GM12865 (cell line): ENCODE results near the gene UBR1.

ENCODE experiments used
- DNase-seq: peaks from one replicate; pipeline ENCODE4 v3.0.0; 2010; ENCODE audit warnings: low read depth
- H3K4me3 ChIP-seq: 2 replicates; pipeline ENCODE4 v1.5.1; 2011; ENCODE audit warnings: mild to moderate bottlenecking, low read depth, low read length, control low read depth
- CTCF ChIP-seq: IDR thresholded peaks from 2 replicates; pipeline ENCODE4 v1.5.1; 2011; ENCODE audit warnings: low read length, control low read depth, low read depth, inconsistent platforms; ENCODE audit not compliant: insufficient read depth; ENCODE audit errors: missing control alignments

UBR1 gene

DNA sequence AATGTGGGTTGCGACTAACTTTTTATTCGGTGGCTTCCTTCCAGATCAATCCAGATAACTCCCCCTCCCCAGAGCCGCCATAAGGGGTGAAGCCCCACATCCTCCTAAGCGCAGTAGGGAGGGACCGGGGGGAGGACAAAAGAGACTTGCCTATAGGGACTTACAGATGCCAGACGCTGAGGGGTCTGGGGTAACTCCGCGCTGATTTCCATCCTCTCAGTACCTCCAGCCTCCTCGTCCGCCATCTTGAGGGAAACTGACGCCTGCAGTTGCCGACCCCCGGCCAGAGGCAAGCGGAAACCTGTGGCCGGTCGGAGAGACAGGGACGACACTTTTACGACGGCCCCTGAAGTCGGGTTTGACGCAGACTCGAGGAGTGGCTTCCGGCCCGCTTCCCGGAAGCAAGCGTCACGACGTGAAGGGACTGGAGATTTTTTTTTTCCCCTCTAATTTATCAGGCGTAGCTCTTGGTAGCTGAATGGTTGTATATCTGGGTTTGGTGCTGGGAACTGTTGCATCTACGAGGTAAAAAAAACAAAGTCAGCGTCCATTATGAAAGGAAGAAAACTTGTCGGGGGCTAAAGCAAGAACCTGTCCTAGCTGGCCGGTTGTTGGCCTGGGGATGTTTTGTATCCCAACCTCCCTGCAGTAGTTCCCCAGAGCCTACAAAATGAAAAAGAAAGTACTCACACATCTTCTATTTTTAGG is at the start of gene UBR1:
UBR1 (minus strand) TSS at position 261 of the 708 bp plus-strand sequence; CDS start at position 245, 16 bp downstream.
- H3K4me3 ChIP-seq: peak within 1 kb of the TSS; percentile 80
- no peak for TF ChIP-seq CTCF
- DNase-seq: peak; percentile 97

DNA sequence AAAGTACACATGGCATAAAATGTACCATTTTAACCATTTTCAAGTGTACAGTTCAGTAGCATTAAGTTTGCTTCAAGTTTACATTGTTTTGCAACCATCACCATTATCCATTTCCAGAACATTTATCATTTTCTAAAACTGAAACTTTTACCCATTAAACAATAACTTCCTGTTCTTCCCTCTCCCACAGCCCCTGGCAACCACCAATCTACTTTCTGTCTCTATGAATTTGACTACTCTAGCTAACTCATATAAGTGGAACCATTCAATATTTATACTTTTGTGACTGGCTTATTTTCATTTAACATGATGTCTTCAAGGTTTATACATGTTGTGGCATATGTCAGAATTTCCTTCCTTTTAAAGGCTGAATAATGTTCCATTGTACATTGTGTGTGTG is 47.4 kb upstream of the UBR1 start:
- TF ChIP-seq CTCF: no peak
- DNase-seq: no peak
- no peak overlapping the region for H3K4me3 ChIP-seq

DNA sequence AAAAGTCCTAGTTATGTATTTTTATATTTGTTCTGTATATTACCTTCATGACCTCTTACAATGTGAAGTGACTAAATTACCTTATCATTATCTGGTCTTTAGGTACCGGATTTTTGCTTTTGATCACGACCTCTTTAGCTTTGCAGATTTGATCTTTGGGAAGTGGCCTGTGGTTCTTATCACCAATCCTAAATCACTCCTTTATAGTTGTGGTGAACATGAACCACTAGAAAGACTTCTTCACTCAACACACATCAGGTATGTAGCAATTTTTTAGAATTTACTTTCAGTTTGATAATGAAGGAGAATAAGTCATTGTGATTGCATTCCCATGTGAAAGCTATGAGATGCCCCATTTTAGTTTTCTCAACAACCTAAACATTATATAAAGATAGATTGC is 45.9 kb upstream of the UBR1 start:
- TF ChIP-seq CTCF: no peak
- H3K4me3 ChIP-seq: no peak overlapping the region
- DNase-seq: no peak

- DNase-seq: no peak
- no peak for TF ChIP-seq CTCF
- H3K4me3 ChIP-seq: no peak overlapping the region
Observed at GRCh38 chr15:43150191-43150929, 44.5 kb upstream of the UBR1 start.

- DNase-seq: no peak
- H3K4me3 ChIP-seq: no peak overlapping the region
- TF ChIP-seq CTCF: no peak
Observed at GRCh38 chr15:43146184-43146583, 40.3 kb upstream of the UBR1 start.

- no peak for TF ChIP-seq CTCF
- DNase-seq: peak; percentile 19
- no peak overlapping the region for H3K4me3 ChIP-seq
Observed at GRCh38 chr15:43144512-43144911, 38.7 kb upstream of the UBR1 start.
